ENCODE data around the gene IL17REL. TPM values are rescaled to one million over a fixed set of nuclear protein-coding genes. Genes with fewer than 3 reads are reported as not detected.

The IL17REL gene
- total RNA-seq, 4 donors from 2014 or later: not detected

- no peaks in the 10 kb centered on the region for H3K36me3 ChIP-seq
- TF ChIP-seq POLR2A (IDR thresholded peaks at IDR 0.05): no peak
- TF ChIP-seq EP300 (IDR thresholded peaks at IDR 0.05): no peak
- TF ChIP-seq CTCF (IDR thresholded peaks at IDR 0.05): no peak
- TF ChIP-seq POLR2AphosphoS5 (IDR thresholded peaks at IDR 0.05): no peak
- peaks cover 0 to 61% (median 34%) of the 10 kb centered on the region in 3 donors for H3K4me1 ChIP-seq
- H3K4me3 ChIP-seq: peak overlapping the region; percentile 30 to 64
- peak overlapping the region; percentile 7 to 98 (median 92) for H3K27ac ChIP-seq
- 0% methylated on average over 8 of the region's 81 CpGs; no CpG with 5 or more reads in 1 of the 2 donors for WGBS, 2 donors (ENCODE audit: low coverage in 1 of 2)
- H3K9me3 ChIP-seq: no peaks in the 10 kb centered on the region
- ATAC-seq: peak; percentile 58
- no peaks in the 10 kb centered on the region for H3K27me3 ChIP-seq
These were observed 41.1 kb downstream of the IL17REL start for GRCh38 chr22:49971232-49972162.

- Histone ChIP-seq H3K27ac (peak overlapping the region; percentile 7 to 98 (median 92)), H3K4me3 (peak overlapping the region; percentile 30 to 64), H3K4me1 (peaks cover 0 to 70% (median 42%) of the 10 kb centered on the region in 3 donors), H3K9me3 (no peaks in the 10 kb centered on the region), H3K36me3 (peaks cover 0 to 4% of the 10 kb centered on the region in 2 donors), H3K27me3 (no peaks in the 10 kb centered on the region)
- WGBS, 2 donors (ENCODE audit: low coverage in 1 of 2): 42 to 76% methylated on average over 2 of the region's 32 CpGs
- TF ChIP-seq POLR2AphosphoS5 (IDR thresholded peaks at IDR 0.05): peak; percentile 96
- peak; percentile 54 to 78 for TF ChIP-seq POLR2A (IDR thresholded peaks at IDR 0.05)
- TF ChIP-seq CTCF (IDR thresholded peaks at IDR 0.05): no peak
- peak; percentile 90 for ATAC-seq
These were observed 41.9 kb downstream of the IL17REL start for GRCh38 chr22:49970528-49971231.

- ATAC-seq: no peak
- Histone ChIP-seq H3K36me3 (peaks cover 0 to 8% of the 10 kb centered on the region in 2 donors), H3K27me3 (no peaks in the 10 kb centered on the region), H3K27ac (peak overlapping the region in 3 of 4 donors; percentile 89 to 98 (median 96)), H3K4me1 (peaks cover 0 to 77% (median 48%) of the 10 kb centered on the region in 3 donors), H3K9me3 (no peaks in the 10 kb centered on the region), H3K4me3 (no peak overlapping the region)
- WGBS, 2 donors (ENCODE audit: low coverage in 1 of 2): 67% methylated on average over 1 of the region's 8 CpGs; no CpG with 5 or more reads in 1 of the 2 donors
- TF ChIP-seq POLR2AphosphoS5 (IDR thresholded peaks at IDR 0.05): no peak
- TF ChIP-seq EP300 (IDR thresholded peaks at IDR 0.05): no peak
- TF ChIP-seq CTCF (IDR thresholded peaks at IDR 0.05): no peak
- no peak for TF ChIP-seq POLR2A (IDR thresholded peaks at IDR 0.05)
These were observed 42.6 kb downstream of the IL17REL start for GRCh38 chr22:49969751-49970527.

- Histone ChIP-seq H3K4me1 (peaks cover 0 to 86% (median 50%) of the 10 kb centered on the region in 3 donors), H3K4me3 (no peak overlapping the region), H3K27me3 (no peaks in the 10 kb centered on the region), H3K27ac (peak overlapping the region in 3 of 4 donors; percentile 89 to 98 (median 96)), H3K36me3 (peaks cover 0 to 16% of the 10 kb centered on the region in 2 donors), H3K9me3 (no peaks in the 10 kb centered on the region)
- TF ChIP-seq CTCF (IDR thresholded peaks at IDR 0.05) (no peak), EP300 (IDR thresholded peaks at IDR 0.05) (no peak), POLR2AphosphoS5 (IDR thresholded peaks at IDR 0.05) (no peak), POLR2A (IDR thresholded peaks at IDR 0.05) (no peak)
- no peak for ATAC-seq
- no CpG with 5 or more reads among the region's 16 CpGs for WGBS, 2 donors (ENCODE audit: low coverage in 1 of 2)
These were observed 43.5 kb downstream of the IL17REL start for GRCh38 chr22:49968831-49969661.
